T-cell (primary cell): ENCODE results near the gene MTLN. TPM values are rescaled to one million over a fixed set of nuclear protein-coding genes. Genes with fewer than 3 reads are reported as not detected.

Experiments
- ATAC-seq, 4 experiments: fragments of 200-7000 bp in 3 of 4; fragments of 150-1000 bp in 1 of 4; cut with Tn5 transposase; replicated peaks in 1 of 4; 1 replicate in 3 of 4; 2 replicates in 1 of 4; pipeline ENCODE4 v1.10.0; 2021; ENCODE audit warnings: moderate library complexity in 3 of 4, mild to moderate bottlenecking in 2 of 4, moderate number of reproducible peaks in 1 of 4
- CTCF ChIA-PET, 2 donors: fragments of 300-600 bp; sonication (Branson Sonifier 250); formaldehyde crosslinking; loops; one replicate each; lab custom pipeline; 2022; ENCODE audit warnings: antibody characterized with exemption in 2 of 2; lab: Charles Lee
- POLR2A ChIA-PET, 2 donors: fragments of 300-600 bp; sonication (Branson Sonifier 250); formaldehyde crosslinking; loops; one replicate each; lab custom pipeline; 2022; ENCODE audit warnings: antibody characterized with exemption in 2 of 2; lab: Charles Lee
- DNase-seq, 35 experiments: peaks; one replicate each; pipeline versions ENCODE4 v3.0.0 to v3.0.0-alpha.2; 2013 to 2023
- H3K27ac ChIP-seq: one replicate; pipeline ENCODE4 v1.5.1; 2013; ENCODE audit warnings: low read length
- H3K27me3 ChIP-seq, 2 experiments: replicated peaks in 1 of 2; 1 replicate in 1 of 2; 2 replicates in 1 of 2; pipeline versions ENCODE4 v1.6.1 to v1.7.0; 2013; ENCODE audit warnings: low read length in 1 of 2, mixed read lengths in 1 of 2; ENCODE audit not compliant: control insufficient read depth in 2 of 2, insufficient read depth in 2 of 2; ENCODE audit errors: extremely low read depth in 1 of 2
- H3K36me3 ChIP-seq, 2 donors: 1 replicate in 1 of 2; 2 replicates in 1 of 2; pipeline versions ENCODE4 v1.6.1 to v1.7.0; 2013; ENCODE audit warnings: low read length in 1 of 2; ENCODE audit not compliant: control insufficient read depth in 2 of 2, insufficient read depth in 1 of 2; ENCODE audit errors: extremely low read depth in 1 of 2
- H3K4me1 ChIP-seq, 2 experiments: 1 replicate in 1 of 2; 2 replicates in 1 of 2; pipeline versions ENCODE4 v1.6.1 to v1.7.0; 2013; ENCODE audit warnings: low read length in 2 of 2, mixed read lengths in 1 of 2; ENCODE audit not compliant: insufficient read depth in 2 of 2, control insufficient read depth in 1 of 2; ENCODE audit errors: extremely low read depth in 1 of 2
- H3K4me3 ChIP-seq, 2 donors: 1 replicate in 1 of 2; 2 replicates in 1 of 2; pipeline versions ENCODE4 v1.5.1 to v1.7.0; 2013; ENCODE audit warnings: mild to moderate bottlenecking in 2 of 2, low read length in 1 of 2, moderate library complexity in 1 of 2; ENCODE audit not compliant: control insufficient read depth in 1 of 2; ENCODE audit errors: extremely low read depth in 1 of 2
- H3K9me3 ChIP-seq: 2 replicates; pipeline ENCODE4 v1.7.0; 2013
- H3K27ac Mint-ChIP-seq, 2 donors: one replicate each; pipeline ENCODE4 v1.8.0; 2020 to 2021; ENCODE audit warnings: mild to moderate bottlenecking in 2 of 2, mixed read lengths in 2 of 2
- H3K27me3 Mint-ChIP-seq, 2 donors: one replicate each; pipeline ENCODE4 v1.8.0; 2021 to 2022; ENCODE audit warnings: mixed read lengths in 2 of 2
- H3K36me3 Mint-ChIP-seq: one replicate; pipeline ENCODE4 v1.8.0; 2021; ENCODE audit warnings: mixed read lengths
- H3K4me1 Mint-ChIP-seq, 3 donors: one replicate each; pipeline ENCODE4 v1.8.0; 2020 to 2022; ENCODE audit warnings: mixed read lengths in 3 of 3, mild to moderate bottlenecking in 1 of 3
- H3K4me3 Mint-ChIP-seq, 3 donors: one replicate each; pipeline ENCODE4 v1.8.0; 2020 to 2022; ENCODE audit warnings: mild to moderate bottlenecking in 3 of 3, mixed read lengths in 3 of 3, moderate library complexity in 3 of 3
- H3K9me3 Mint-ChIP-seq, 3 donors: one replicate each; pipeline ENCODE4 v1.8.0; 2020 to 2022; ENCODE audit warnings: mixed read lengths in 3 of 3
- WGBS: methylation state at CpG from one replicate; pipeline ENCODE4 v1.1.5; 2013; ENCODE audit warnings: missing lambda C conversion rate; ENCODE audit not compliant: insufficient coverage; 5-methylcytosine and 5-hydroxymethylcytosine counted together
- total RNA-seq, 35 experiments: library from RNA in 6 of 35; stranded (reverse) in 6 of 35; fragments of 120-200 nt in 1 of 35; gene quantifications; one replicate each; pipeline versions ENCODE4 v1.2.1 to v1.2.4 and lab custom pipeline; 2013 to 2026

Gene MTLN
- total RNA-seq, 5 donors from 2014 or later (not counting 1 experiment from before 2014, with no cell fraction given) = 18.0 to 40.5 (median 21.9) TPM

GRCh38 chr2:110173523-110173922, 38.8 kb downstream of the MTLN start:
- H3K4me3 Mint-ChIP-seq = no peak overlapping the region
- ATAC-seq = no peak

GRCh38 chr2:110172506-110172905, 39.8 kb downstream of the MTLN start:
- H3K36me3 ChIP-seq = no peaks in the 10 kb centered on the region
- H3K27me3 ChIP-seq = no peaks in the 10 kb centered on the region
- no peak overlapping the region for H3K27ac ChIP-seq
- H3K9me3 Mint-ChIP-seq = no peaks in the 10 kb centered on the region
- H3K9me3 ChIP-seq = no peaks in the 10 kb centered on the region
- no peak for ATAC-seq
- H3K36me3 Mint-ChIP-seq = no peaks in the 10 kb centered on the region
- H3K27ac Mint-ChIP-seq = no peak overlapping the region
- H3K4me1 ChIP-seq = no peaks in the 10 kb centered on the region
- no peak for DNase-seq
- peaks cover 5 to 8% (median 6%) of the 10 kb centered on the region in 3 donors for H3K4me1 Mint-ChIP-seq
- CTCF ChIA-PET = no interaction called here
- H3K27me3 Mint-ChIP-seq = peaks cover 5 to 7% of the 10 kb centered on the region in 2 donors
- no peak overlapping the region for H3K4me3 ChIP-seq
- H3K4me3 Mint-ChIP-seq = no peak overlapping the region
- WGBS = 100% methylated on average over 2 of the region's 6 CpGs
- POLR2A ChIA-PET = no interaction called here

More at GRCh38 chr2:110173523-110173922, 38.8 kb downstream of the MTLN start:
- CTCF ChIA-PET = no interaction called here
- no CpG with 5 or more reads among the region's 1 CpG for WGBS
- H3K4me1 Mint-ChIP-seq = peaks cover 5 to 8% (median 6%) of the 10 kb centered on the region in 3 donors
- Histone ChIP-seq H3K27ac (no peak overlapping the region), H3K4me3 (no peak overlapping the region), H3K27me3 (no peaks in the 10 kb centered on the region), H3K9me3 (no peaks in the 10 kb centered on the region), H3K4me1 (no peaks in the 10 kb centered on the region), H3K36me3 (no peaks in the 10 kb centered on the region)
- no peak for DNase-seq
- H3K27ac Mint-ChIP-seq = no peak overlapping the region
- no peaks in the 10 kb centered on the region for H3K9me3 Mint-ChIP-seq
- no peaks in the 10 kb centered on the region for H3K36me3 Mint-ChIP-seq
- H3K27me3 Mint-ChIP-seq = peaks cover 5 to 7% of the 10 kb centered on the region in 2 donors
- POLR2A ChIA-PET = no interaction called here

- no CpG with 5 or more reads among the region's 3 CpGs for WGBS
- Mint-ChIP-seq H3K9me3 (no peaks in the 10 kb centered on the region), H3K4me1 (peaks cover 5 to 8% (median 6%) of the 10 kb centered on the region in 3 donors), H3K36me3 (no peaks in the 10 kb centered on the region), H3K27me3 (peaks cover 4 to 5% of the 10 kb centered on the region in 2 donors), H3K4me3 (peak overlapping the region in 2 of 3 donors; percentile 1 to 53), H3K27ac (no peak overlapping the region)
- Histone ChIP-seq H3K27me3 (no peaks in the 10 kb centered on the region), H3K36me3 (no peaks in the 10 kb centered on the region), H3K4me3 (no peak overlapping the region), H3K4me1 (no peaks in the 10 kb centered on the region), H3K9me3 (no peaks in the 10 kb centered on the region), H3K27ac (no peak overlapping the region)
- DNase-seq (no peak), ATAC-seq (no peak)
- CTCF ChIA-PET = no interaction called here
- POLR2A ChIA-PET = no interaction called here
These were observed 42.2 kb downstream of the MTLN start for GRCh38 chr2:110170102-110170501.

- Histone ChIP-seq H3K36me3 (no peaks in the 10 kb centered on the region), H3K27ac (no peak overlapping the region), H3K9me3 (no peaks in the 10 kb centered on the region), H3K27me3 (peaks cover 0 to 6% of the 10 kb centered on the region in 2 experiments), H3K4me3 (no peak overlapping the region), H3K4me1 (no peaks in the 10 kb centered on the region)
- WGBS = 68% methylated on average over 3 of the region's 5 CpGs
- Mint-ChIP-seq H3K27ac (no peak overlapping the region), H3K9me3 (no peaks in the 10 kb centered on the region), H3K36me3 (peaks cover 3% of the 10 kb centered on the region), H3K27me3 (peaks cover 6 to 13% of the 10 kb centered on the region in 2 donors), H3K4me3 (no peak overlapping the region), H3K4me1 (peaks cover 5 to 8% (median 6%) of the 10 kb centered on the region in 3 donors)
- POLR2A ChIA-PET = no interaction called here
- CTCF ChIA-PET = interaction anchor here in 1 of 2 donors (1.0 kb wide), 1 partner anchor 11 kb away, joined by 3 read pairs; no protein-coding TSS in a partner anchor
- DNase-seq (no peak), ATAC-seq (no peak)
These were observed 44.9 kb downstream of the MTLN start for GRCh38 chr2:110167326-110168000.

- Histone ChIP-seq H3K36me3 (no peaks in the 10 kb centered on the region), H3K27me3 (peaks cover 0 to 6% of the 10 kb centered on the region in 2 experiments), H3K4me3 (no peak overlapping the region), H3K9me3 (no peaks in the 10 kb centered on the region), H3K27ac (no peak overlapping the region), H3K4me1 (no peaks in the 10 kb centered on the region)
- DNase-seq (no peak), ATAC-seq (no peak)
- no peaks in the 10 kb centered on the region for H3K9me3 Mint-ChIP-seq
- no CpG with 5 or more reads among the region's 2 CpGs for WGBS
- ChIA-PET POLR2A (no interaction called here), CTCF (no interaction called here)
- no peak overlapping the region for H3K27ac Mint-ChIP-seq
- H3K4me3 Mint-ChIP-seq = no peak overlapping the region
- H3K4me1 Mint-ChIP-seq = peaks cover 5 to 8% (median 6%) of the 10 kb centered on the region in 3 donors
- H3K36me3 Mint-ChIP-seq = peaks cover 3% of the 10 kb centered on the region
- peaks cover 6 to 15% of the 10 kb centered on the region in 2 donors for H3K27me3 Mint-ChIP-seq
These were observed 46.1 kb downstream of the MTLN start for GRCh38 chr2:110166266-110166665.

Other genes starting within 250 kb of the MTLN start
- gene MALL, start 96.7 kb downstream of the MTLN start, total RNA-seq = under 1 TPM in 3 of 5 donors, not detected in 2; 0.39 to 0.57 (median 0.53) TPM
- gene NPHP1, start 7.5 kb downstream of the MTLN start, total RNA-seq = 1 to 10 TPM in 1 of 5 donors, under 1 TPM in 4; 0.35 to 1.1 (median 0.70) TPM